PFSK-1 (cell line): ENCODE measurements around the gene SLC39A11.

ENCODE experiments used
- FOXP2 ChIP-seq: optimal IDR thresholded peaks from 2 replicates; pipeline ENCODE3; 2011; ENCODE audit warnings: borderline replicate concordance, control low read depth, inconsistent platforms; ENCODE audit not compliant: insufficient read depth; ENCODE audit errors: extremely low read length, extremely low read depth
- POLR2AphosphoS5 ChIP-seq: IDR thresholded peaks from 2 replicates; pipeline ENCODE4 v1.6.1; 2012; ENCODE audit warnings: low read depth, mild to moderate bottlenecking, control low read depth, low read length, moderate library complexity
- REST ChIP-seq, 2 experiments: IDR thresholded peaks; 2 replicates each; pipeline versions ENCODE4 v1.6.1 to v1.8.0; 2011 to 2012; ENCODE audit warnings: low read depth in 2 of 2, low read length in 2 of 2, control low read depth in 1 of 2, inconsistent platforms in 1 of 2, mild to moderate bottlenecking in 1 of 2, moderate library complexity in 1 of 2; ENCODE audit not compliant: insufficient read depth in 1 of 2
- SIN3A ChIP-seq: IDR thresholded peaks from 2 replicates; pipeline ENCODE4 v1.6.1; 2012; ENCODE audit warnings: mild to moderate bottlenecking, low read length, moderate library complexity, borderline replicate concordance; ENCODE audit not compliant: insufficient read depth
- TAF1 ChIP-seq: IDR thresholded peaks from 2 replicates; pipeline ENCODE4 v1.6.1; 2012; ENCODE audit warnings: low read length, control low read depth, borderline replicate concordance; ENCODE audit not compliant: insufficient read depth

The SLC39A11 gene

DNA sequence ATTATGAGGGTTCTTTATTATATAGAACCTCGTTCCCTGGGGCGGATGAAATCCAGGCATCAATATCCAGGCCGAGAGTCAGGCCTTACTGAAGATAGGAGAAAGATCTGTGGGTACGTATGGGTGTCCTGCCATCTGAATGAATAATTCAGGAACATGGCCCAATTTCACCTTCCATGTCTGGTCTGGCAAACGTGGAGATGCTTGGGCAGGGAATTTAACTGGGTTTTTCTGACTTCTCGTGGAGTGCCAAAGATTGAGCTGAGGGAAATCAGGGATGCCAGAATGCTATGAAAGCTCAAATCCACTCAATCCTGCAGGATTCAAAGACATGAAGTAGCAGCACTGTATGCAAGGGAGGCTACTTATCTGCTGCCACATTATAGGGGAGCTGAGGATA is 302.8 kb downstream of the SLC39A11 start:
- TF ChIP-seq REST (IDR thresholded peaks at IDR 0.05; ENCODE audit: insufficient read depth in 1 of 2, low read depth in 2 of 2, low read length in 2 of 2), result no peak
- no peak for TF ChIP-seq POLR2AphosphoS5
- TF ChIP-seq SIN3A, result no peak
- no peak for TF ChIP-seq TAF1
- TF ChIP-seq FOXP2, result no peak

- TF ChIP-seq TAF1 (no peak), POLR2AphosphoS5 (no peak), FOXP2 (no peak), SIN3A (no peak), REST (IDR thresholded peaks at IDR 0.05; ENCODE audit: insufficient read depth in 1 of 2, low read depth in 2 of 2, low read length in 2 of 2) (no peak)
Observed at GRCh38 chr17:72788950-72789585, 303.4 kb downstream of the SLC39A11 start.

DNA sequence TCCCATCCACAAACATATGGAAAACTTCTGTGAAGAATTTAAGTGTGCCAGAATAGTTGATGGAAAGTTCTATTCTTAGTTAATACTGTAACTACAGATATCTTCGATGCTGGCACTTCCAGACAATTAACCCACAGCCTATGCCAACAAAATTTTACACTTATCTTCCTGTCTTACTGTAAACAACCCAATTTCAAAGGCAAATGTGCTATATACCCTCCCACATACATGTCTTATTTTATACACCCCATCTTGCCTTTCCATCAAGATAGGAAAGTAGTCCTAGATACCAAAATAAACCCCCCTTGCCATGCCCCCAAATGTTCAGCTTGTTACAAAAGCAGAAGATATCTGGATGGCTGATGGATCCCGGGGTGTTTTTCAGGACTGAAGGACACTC is 306.3 kb downstream of the SLC39A11 start:
- TF ChIP-seq SIN3A (no peak), POLR2AphosphoS5 (no peak), TAF1 (no peak), FOXP2 (no peak), REST (IDR thresholded peaks at IDR 0.05; ENCODE audit: insufficient read depth in 1 of 2, low read depth in 2 of 2, low read length in 2 of 2) (no peak)

DNA sequence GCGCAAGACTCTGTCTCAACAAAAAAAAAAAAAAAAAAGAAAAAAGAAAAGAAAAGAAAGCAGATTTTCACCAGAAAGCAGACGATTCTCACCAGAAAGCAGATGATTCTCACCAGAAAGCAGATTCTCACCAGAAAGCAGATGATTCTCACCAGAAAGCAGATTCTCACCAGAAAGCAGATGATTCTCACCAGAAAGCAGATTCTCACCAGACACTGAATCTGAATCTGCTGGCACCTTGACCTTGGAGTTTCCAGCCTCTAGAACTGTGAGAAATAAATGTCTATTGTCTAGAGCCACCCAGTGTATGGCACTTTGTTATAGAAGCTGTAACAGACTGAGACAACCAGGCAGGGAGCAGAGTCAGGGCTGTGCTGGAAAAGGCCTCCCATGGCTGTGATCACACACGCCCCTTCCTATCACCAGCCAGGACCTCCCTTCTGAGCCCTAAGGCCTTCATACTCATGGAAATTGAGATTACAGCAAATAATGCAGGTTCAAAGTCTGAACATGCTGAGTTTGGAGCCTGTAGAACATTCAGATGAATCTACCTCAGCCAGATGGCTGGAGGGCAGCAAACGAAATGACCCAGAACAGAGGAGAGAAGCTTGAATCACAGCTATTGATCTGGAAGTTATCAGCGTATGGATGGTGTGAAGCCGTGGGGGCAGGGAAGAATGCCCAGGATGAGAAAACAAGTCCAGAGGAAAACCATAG is 309.3 kb downstream of the SLC39A11 start:
- TF ChIP-seq TAF1 (no peak), POLR2AphosphoS5 (no peak), SIN3A (no peak), REST (IDR thresholded peaks at IDR 0.05; ENCODE audit: insufficient read depth in 1 of 2, low read depth in 2 of 2, low read length in 2 of 2) (no peak), FOXP2 (no peak)
